ENCODE data around the gene OTUD7B. TPM values are rescaled to one million over a fixed set of nuclear protein-coding genes. Genes with fewer than 3 reads are reported as not detected.

Gene OTUD7B
- total RNA-seq, 2 experiments from 2014 or later = 2.0 to 2.9 TPM

DNA sequence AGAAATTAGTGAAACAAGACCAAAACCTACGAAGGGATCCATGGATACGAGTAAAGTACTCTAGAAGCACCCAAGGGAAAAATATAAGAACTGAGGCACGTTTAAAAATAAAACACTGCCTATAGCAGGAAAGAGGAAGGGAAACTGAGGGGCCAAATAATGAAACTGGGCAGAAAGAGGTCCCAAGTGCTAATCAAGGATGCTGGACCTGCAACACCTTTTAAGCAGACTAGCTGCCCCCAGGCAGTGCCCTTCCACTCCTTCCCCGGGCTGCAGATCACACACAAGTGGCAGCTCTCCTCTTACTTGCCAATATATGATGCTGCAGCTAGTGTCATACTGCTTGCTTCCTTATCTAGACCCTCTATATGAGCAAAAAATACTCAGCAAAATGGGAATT, 7.6 kb upstream of the OTUD7B start:
- no peak for ATAC-seq (ENCODE audit: poor library complexity)
- Mint-ChIP-seq H3K4me3 (no peak overlapping the region), H3K36me3 (ENCODE audit: low read depth) (no peaks in the 10 kb centered on the region), H3K27ac (no peak overlapping the region), H3K9me3 (no peaks in the 10 kb centered on the region), H3K4me1 (ENCODE audit: low read depth) (no peaks in the 10 kb centered on the region), H3K27me3 (peaks cover 3% of the 10 kb centered on the region)
- Histone ChIP-seq H3K9me3 (ENCODE audit: control insufficient read depth in 1 of 2, insufficient read depth in 1 of 2, low read length in 2 of 2) (no peaks in the 10 kb centered on the region), H3K4me1 (ENCODE audit: insufficient read depth, low read length) (no peaks in the 10 kb centered on the region), H3K27me3 (ENCODE audit: control insufficient read depth in 1 of 2, insufficient read depth in 2 of 2, low read length in 2 of 2) (no peaks in the 10 kb centered on the region), H3K36me3 (ENCODE audit: insufficient read depth, low read length) (no peaks in the 10 kb centered on the region), H3K27ac (ENCODE audit: low read depth in 1 of 2, low read length in 2 of 2) (no peak overlapping the region), H3K4me3 (ENCODE audit: low read length) (no peak overlapping the region)
- POLR2A ChIA-PET = no interaction called here
- intact Hi-C loops (cut with DNase I, micrococcal nuclease) = no loop called here
- TF ChIP-seq, protein P1, sequence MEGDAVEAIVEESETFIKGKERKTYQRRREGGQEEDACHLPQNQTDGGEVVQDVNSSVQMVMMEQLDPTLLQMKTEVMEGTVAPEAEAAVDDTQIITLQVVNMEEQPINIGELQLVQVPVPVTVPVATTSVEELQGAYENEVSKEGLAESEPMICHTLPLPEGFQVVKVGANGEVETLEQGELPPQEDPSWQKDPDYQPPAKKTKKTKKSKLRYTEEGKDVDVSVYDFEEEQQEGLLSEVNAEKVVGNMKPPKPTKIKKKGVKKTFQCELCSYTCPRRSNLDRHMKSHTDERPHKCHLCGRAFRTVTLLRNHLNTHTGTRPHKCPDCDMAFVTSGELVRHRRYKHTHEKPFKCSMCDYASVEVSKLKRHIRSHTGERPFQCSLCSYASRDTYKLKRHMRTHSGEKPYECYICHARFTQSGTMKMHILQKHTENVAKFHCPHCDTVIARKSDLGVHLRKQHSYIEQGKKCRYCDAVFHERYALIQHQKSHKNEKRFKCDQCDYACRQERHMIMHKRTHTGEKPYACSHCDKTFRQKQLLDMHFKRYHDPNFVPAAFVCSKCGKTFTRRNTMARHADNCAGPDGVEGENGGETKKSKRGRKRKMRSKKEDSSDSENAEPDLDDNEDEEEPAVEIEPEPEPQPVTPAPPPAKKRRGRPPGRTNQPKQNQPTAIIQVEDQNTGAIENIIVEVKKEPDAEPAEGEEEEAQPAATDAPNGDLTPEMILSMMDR (IDR thresholded peaks at IDR 0.05) = no peak
- CTCF ChIA-PET = no interaction called here
- DNase-seq = no peak

DNA sequence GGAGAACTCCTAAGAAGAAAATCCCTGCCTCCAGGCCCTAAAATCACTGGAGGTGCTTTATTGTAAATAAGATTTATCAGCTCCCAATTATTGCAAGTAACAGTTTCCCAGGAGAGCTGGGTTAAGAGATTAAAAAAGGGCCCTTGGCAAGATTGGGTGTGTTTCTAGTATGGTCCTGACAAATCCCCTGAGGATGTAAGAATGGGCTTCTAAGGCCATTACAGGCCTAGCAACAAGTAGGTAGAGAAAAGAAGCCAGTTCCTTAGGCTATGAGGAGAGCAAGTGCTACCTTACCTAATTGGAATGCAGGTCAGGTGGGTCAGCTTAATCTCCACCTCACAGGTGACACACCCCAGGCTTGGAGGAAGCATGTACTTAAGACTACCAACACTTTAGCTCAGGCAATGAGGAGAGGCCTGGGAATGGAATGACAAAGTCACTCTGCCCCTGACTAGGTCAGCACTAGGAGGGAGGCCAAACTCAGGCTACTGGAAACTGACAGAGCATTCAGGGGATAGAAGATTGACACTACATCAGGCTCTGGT, 6.8 kb upstream of the OTUD7B start:
- no peaks in the 10 kb centered on the region for H3K4me1 ChIP-seq (ENCODE audit: insufficient read depth, low read length)
- no peak for DNase-seq
- no peak overlapping the region for H3K4me3 Mint-ChIP-seq
- H3K4me1 Mint-ChIP-seq (ENCODE audit: low read depth) = no peaks in the 10 kb centered on the region
- H3K27me3 Mint-ChIP-seq = peaks cover under 1% of the 10 kb centered on the region
- H3K4me3 ChIP-seq (ENCODE audit: low read length) = no peak overlapping the region
- H3K36me3 Mint-ChIP-seq (ENCODE audit: low read depth) = no peaks in the 10 kb centered on the region
- H3K27ac ChIP-seq (ENCODE audit: low read depth in 1 of 2, low read length in 2 of 2) = no peak overlapping the region
- H3K27ac Mint-ChIP-seq = no peak overlapping the region
- TF ChIP-seq, protein P1 (IDR thresholded peaks at IDR 0.05) = no peak
- no peaks in the 10 kb centered on the region for H3K27me3 ChIP-seq (ENCODE audit: control insufficient read depth in 1 of 2, insufficient read depth in 2 of 2, low read length in 2 of 2)
- H3K36me3 ChIP-seq (ENCODE audit: insufficient read depth, low read length) = no peaks in the 10 kb centered on the region
- POLR2A ChIA-PET = no interaction called here
- CTCF ChIA-PET = no interaction called here
- H3K9me3 ChIP-seq (ENCODE audit: control insufficient read depth in 1 of 2, insufficient read depth in 1 of 2, low read length in 2 of 2) = no peaks in the 10 kb centered on the region
- no peak for ATAC-seq (ENCODE audit: poor library complexity)
- H3K9me3 Mint-ChIP-seq = no peaks in the 10 kb centered on the region
- intact Hi-C loops (cut with DNase I, micrococcal nuclease) = no loop called here

DNA sequence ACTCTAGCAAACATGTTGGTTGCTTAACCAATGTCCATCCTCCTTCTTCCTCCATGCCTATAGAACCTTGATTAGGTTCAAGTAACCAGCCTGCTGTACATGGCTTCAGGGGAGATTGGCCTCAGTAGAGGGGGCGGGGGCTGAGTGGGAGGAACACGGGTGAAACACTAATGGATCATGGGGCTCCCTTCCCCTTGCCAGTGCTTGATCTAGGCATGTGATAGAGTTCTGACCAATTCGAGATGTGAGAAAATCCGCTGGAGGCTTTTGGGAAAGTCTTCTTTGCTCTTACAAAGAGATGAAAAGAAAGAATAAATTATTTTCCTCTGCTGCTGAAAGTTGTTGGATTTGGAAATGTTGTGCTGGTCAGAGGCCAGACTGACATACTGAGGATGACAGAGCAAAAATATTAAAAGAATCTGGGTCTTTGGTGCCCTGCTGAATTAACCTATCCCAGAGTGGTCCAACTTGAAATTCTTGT, 5.2 kb upstream of the OTUD7B start:
- Mint-ChIP-seq H3K36me3 (ENCODE audit: low read depth) (no peaks in the 10 kb centered on the region), H3K4me1 (ENCODE audit: low read depth) (peaks cover 5% of the 10 kb centered on the region), H3K27me3 (no peaks in the 10 kb centered on the region), H3K4me3 (no peak overlapping the region), H3K9me3 (no peaks in the 10 kb centered on the region), H3K27ac (no peak overlapping the region)
- no peaks in the 10 kb centered on the region for H3K9me3 ChIP-seq (ENCODE audit: control insufficient read depth in 1 of 2, insufficient read depth in 1 of 2, low read length in 2 of 2)
- H3K27ac ChIP-seq (ENCODE audit: low read depth in 1 of 2, low read length in 2 of 2) = no peak overlapping the region
- H3K27me3 ChIP-seq (ENCODE audit: control insufficient read depth in 1 of 2, insufficient read depth in 2 of 2, low read length in 2 of 2) = no peaks in the 10 kb centered on the region
- CTCF ChIA-PET = no interaction called here
- TF ChIP-seq, protein P1 (IDR thresholded peaks at IDR 0.05) = no peak
- POLR2A ChIA-PET = no interaction called here
- H3K36me3 ChIP-seq (ENCODE audit: insufficient read depth, low read length) = no peaks in the 10 kb centered on the region
- ATAC-seq (ENCODE audit: poor library complexity) = no peak
- H3K4me1 ChIP-seq (ENCODE audit: insufficient read depth, low read length) = peaks cover 2% of the 10 kb centered on the region
- H3K4me3 ChIP-seq (ENCODE audit: low read length) = no peak overlapping the region
- intact Hi-C loops (cut with DNase I, micrococcal nuclease) = no loop called here
- no peak for DNase-seq
